Stimulated activated CD8-positive, alpha-beta memory T cell treated with anti-CD3 and anti-CD28 coated beads, Interleukin-15, amount 100 ng/mL, for 4 hours (primary cell): ENCODE results near the gene AMBRA1.

Experiments used
- DNase-seq, 2 donors: peaks; one replicate each; pipeline ENCODE4 v3.0.0-alpha.2; 2020; ENCODE audit warnings: low read depth in 2 of 2

Gene AMBRA1

DNA sequence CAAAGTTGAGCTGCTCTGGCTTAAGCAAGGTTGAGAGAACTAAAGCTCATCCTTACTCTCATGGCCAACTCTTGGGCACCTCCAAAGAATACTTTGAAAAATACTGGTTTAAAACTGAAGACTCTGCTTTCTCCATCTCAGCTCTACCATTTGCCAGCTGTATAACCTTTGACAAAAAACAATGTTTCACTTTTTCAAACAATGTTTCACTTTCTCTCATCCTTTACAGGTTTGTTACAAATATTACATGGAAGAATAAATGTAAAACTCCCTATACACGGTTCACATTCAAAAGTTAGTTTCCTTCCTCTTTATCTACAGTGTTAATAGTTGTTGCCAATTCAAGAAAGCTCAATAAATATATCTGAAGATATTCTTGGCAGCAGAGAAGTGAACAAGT lies 19.2 kb downstream of the AMBRA1 start:
- DNase-seq, result no peak

DNA sequence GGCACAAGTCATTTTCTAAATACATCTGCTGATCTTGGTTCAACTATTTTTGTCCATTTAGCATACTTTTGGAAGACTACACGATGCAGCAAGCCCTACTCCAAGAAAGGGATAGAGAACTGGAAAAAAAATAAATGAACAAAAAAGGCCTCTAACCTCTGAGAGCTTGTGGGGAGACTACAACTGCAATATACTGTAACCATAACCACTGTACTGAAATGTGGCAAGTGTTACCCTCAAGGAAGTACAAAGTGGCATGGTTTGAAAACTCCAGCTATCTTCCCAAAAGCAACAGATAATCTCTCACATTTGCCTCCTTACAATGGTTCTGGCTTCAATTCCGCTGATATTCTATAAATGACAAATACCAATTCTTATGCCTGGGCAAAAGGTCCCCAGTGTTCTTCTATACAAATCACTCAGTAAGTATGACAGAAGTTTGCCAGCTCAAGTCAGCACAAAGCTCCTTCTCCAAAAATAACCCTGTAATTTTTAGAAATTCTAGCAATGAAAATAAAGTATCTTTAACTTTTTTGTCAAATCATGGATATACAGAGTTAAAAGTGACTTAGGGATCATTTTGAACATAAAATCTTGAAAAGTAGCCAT lies 22.9 kb downstream of the AMBRA1 start:
- no peak for DNase-seq

DNA sequence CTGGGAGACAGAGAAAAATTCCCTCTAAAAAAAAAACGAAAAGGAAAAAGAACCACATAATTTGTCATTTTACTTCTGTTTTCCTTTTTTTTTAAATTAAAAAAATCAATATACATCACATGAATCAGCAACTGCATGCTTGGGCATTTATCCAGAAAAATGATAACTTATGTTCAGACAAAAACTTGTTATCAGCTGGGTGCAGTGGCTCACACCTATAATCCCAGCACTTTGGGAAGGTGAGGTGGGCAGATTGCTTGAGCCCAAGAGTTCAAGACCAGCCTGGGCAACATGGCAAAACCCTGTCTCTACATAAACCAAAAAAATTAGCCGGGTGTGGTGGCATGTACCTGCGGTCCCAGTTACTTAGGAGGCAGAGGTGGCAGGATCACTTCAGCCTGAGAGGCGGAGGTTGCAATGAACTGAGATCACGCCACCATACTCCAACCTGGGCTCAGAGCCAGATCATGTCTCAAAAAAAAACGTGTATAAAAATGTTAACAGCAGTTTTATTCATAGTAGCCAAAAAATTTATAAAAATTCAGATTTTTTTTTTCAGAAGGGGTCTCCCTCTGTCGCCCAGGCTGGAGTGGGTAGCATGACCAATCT lies 28.5 kb downstream of the AMBRA1 start:
- no peak for DNase-seq

DNA sequence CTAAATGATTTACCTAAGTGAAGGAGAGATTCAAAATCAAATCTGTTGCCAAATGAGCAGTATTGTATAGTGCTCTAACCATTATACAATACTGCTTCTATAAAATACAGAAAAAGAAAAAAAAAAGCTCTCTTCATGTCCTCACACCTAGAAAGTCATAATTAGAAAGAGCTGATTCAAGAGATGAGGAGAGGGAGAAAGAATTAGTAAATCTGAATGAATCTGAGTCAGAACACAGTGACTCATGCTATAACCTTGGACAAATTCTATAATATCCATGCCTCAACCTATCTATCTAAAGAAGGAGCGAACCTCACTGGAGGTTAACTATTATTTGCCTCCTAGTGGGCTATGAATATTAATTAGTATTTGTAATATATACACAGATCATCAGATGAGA lies 29.4 kb downstream of the AMBRA1 start:
- no peak for DNase-seq

DNA sequence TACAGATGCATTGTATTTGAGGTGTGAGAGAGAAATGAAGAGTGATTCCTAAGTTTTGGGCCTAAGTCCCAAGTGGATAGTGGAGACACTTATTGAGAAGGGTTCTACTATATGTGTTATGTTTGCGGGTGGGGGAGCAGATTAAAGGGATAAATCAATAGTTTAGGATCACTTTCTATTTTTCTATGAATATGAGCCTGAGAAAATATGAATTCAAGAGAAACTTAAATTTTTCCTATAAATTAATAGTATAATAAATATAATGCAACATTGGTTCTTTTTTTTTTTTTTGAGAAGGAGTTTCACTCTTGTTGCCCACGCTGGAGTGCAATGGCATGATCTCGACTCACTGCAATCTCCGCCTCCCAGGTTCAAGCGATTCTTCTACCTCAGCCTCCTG lies 31.3 kb downstream of the AMBRA1 start:
- DNase-seq, result no peak

DNA sequence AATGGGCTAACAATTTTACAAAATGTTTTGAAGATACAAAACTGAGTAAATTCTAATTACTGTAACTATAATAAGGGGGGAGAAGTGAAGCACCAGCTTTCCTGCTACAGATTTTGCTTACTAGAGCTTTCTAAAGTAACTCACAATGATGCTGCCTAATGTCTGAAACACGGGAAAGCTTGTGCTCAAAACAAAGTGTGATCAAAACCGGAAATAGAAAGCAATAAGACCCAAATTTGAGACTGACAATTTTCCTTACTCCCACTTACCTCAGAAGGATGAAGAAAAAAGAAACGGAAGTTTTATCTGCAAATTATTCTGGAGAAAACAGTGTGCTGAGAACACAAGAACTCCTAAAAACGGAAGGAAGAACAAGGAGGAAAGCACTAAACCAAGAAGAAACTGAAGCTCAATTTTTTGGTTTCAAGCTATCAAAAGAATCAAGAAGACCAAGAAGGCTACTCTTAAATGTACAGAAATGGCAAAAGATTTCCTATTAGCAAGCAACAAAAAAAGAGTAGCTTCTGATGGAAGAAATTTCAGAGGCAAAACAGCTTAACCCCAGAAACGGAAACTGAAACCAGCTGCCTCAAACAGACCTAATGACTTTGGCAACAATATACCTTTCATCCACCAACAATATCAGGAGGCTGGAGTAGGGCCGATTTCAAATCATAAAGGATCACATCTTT lies 33.4 kb downstream of the AMBRA1 start:
- DNase-seq, result no peak

DNA sequence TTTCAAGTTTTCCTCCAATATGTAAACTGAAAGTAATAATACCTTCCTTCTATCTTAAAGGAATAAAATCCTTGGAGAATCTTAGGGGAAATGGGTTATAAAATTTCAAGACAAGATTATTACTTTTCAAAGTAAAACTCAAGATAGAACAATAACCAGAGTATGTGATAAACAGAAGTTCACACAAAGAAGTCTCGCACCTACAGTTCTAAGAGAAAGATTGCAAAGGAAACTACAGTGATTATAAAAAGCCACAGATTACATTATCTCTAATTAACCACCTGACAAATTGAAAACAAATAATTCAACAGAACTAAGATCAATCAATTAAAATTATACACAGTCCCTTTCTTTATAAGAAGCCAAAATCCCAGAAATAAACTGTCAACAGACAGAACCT lies 34.0 kb downstream of the AMBRA1 start:
- no peak for DNase-seq

DNA sequence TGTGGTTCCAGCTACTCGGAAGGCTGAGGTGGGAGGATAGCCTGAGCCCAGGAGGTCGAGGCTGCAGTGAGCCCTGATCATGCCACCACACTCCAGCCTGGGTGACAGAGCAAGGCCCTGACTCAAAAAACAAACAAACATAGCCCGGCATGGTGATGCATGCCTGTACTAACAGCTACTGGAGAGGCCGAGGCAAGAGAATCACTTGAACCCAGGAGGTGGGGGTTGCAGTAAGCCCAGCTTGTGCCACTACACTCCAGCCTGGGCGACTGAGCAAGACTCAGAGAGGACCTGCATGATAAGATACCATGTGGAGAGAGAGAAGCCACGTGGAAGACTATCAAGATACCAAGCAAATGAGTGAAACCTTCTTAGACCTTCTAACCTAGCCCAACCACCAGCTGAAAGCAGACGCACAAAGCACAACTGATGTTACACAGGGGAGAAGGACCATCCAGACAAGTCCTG lies 36.1 kb downstream of the AMBRA1 start:
- DNase-seq, result no peak

DNA sequence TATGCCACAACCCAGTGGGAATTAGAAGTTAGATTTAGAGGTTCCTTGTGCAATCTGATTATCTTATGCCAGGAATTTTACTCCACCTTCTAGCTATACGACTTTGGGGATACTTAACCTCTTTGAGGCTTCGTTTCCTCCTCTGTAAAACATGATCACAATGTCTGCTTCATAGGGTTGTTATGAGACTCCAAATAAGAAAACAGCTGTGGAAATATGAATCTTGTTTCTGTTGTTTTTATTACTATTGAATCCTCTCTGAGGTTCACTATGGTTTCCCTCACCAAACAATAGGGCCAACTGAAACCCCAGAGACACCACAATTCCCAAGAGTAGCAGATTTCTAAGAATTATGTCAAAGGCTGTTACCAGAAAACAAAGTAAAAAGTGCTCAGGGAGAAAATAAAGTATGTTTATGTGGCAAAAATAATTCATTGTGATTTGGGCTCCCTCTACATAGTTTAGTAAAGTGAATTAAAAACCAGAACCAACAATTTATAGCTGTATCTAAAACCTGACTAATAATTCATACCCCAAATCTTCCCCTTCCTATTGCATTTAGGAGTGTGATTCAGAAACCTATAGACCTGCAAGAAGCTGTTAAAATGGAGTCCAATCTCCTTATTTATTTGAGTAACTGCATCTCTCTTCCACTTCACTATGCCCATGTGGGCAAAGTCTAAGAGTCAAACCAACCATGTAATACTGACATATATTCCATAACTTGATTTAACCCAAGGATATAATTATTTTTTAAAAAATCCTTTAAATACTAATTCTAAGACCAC lies 38.4 kb downstream of the AMBRA1 start:
- DNase-seq, result no peak

DNA sequence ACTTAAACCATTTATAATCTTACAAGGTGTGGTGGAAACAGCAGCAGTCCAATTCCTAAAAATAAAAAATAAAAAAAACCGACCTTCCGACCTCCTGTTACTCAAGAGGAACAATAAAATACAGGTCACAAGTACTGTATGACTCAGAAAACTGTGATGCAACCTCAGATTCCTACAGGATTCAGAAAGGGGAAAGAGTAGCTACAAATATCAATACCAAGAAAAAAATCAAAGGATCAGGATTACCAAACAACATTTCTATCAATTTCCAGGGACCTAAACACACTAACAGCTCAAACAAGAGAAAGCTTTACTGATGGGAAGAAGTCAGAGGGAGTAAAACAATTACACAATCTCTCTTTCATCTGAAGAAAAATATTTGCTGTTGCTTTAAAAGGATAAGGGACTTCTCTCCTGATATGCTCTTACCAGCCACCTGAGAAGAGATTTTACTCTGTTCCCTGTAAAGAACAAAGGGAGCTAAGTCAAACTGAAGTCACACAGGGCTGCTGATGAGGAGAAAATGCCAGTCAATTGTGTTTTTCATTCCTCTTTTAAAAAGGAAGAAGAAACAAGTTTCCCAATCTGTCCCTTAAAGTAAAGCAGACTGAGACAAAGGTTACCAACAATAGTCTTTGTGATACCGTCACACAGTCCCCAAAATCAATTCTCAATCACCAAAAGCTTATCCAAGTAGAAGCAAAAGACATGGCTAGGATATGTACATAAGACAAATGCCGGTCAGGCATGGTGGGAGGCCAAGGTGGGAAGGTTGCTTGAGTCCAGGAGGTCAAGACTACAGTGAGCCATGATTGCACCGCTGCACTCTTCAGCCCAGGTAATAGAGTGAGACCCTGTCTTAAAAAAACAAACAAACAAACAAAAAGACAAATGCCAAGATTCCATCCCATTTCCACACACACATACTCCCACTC lies 39.3 kb downstream of the AMBRA1 start:
- no peak for DNase-seq

DNA sequence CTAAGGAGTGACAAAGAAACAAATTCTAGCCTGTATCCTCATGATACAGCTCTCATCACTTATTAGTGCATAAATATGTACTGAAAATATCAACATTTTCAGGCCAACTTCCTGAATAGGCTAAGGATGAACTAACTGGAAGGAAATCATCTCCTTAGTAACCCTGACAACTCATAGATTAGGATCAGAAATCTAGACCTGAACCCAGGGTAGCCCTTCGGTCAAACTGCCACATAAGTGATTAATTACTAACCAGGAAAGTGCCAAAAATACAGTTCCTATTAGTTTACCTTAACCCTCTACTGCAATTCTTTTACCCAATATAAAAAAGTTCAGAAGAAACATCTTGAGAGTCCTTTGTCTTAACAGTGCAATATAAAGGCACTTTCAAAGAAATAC lies 40.0 kb downstream of the AMBRA1 start:
- DNase-seq, result no peak

DNA sequence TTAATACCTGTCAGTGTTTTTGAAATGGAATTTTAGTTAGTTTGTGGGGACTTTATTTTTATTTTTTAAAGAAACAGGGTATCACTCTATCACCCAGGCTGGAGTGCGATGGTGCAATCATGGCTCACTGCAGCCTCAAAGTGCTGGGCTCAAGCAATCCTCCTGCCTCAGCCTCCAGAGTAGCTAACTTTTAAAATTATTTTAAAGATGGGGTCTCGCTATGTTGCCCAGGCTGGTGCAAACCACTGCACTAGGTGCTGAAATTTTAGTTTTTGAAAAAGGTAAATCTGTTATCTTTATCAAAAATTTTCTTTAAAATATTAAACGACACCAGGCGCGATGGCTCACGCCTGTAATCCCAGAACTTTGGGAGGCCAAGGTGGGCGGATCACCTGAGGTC lies 42.6 kb downstream of the AMBRA1 start:
- DNase-seq, result no peak

DNA sequence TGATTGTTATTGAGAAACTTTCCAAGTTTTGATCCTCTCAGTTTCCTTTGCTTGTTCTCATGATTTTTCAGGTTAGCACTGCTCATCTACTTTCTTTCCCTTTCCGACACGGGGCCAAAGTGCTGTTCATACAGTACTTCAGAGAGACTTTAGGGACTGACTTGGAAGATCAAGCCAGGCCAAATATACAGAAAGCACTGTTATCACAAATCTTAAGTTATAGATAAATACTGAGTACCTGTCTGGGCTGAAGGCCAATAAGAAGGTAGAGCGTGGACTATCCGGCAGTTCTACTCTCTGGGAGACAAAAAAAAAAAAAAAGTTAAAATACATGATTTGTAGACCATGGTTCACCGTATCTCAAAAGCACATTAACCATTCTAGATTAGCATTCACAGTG lies 46.2 kb downstream of the AMBRA1 start:
- DNase-seq, result no peak

DNA sequence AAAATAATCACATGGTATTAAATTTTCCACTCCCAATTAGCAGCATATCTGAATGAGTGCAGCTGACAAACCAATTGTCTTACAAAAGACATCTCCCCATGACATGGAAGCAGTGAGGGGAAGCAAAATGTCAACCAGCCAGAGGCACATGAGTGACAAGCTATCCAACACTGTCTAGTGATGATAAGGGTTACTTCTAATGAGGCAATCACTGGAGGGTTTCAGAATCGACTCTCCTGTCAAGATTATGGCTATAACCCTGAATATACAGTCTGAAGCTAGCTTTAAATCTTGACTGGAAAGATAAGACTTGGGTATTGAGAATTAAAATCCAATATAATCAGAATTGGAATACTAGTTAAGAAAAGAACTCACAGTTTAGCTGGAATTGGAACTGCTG lies 50.3 kb downstream of the AMBRA1 start:
- no peak for DNase-seq

DNA sequence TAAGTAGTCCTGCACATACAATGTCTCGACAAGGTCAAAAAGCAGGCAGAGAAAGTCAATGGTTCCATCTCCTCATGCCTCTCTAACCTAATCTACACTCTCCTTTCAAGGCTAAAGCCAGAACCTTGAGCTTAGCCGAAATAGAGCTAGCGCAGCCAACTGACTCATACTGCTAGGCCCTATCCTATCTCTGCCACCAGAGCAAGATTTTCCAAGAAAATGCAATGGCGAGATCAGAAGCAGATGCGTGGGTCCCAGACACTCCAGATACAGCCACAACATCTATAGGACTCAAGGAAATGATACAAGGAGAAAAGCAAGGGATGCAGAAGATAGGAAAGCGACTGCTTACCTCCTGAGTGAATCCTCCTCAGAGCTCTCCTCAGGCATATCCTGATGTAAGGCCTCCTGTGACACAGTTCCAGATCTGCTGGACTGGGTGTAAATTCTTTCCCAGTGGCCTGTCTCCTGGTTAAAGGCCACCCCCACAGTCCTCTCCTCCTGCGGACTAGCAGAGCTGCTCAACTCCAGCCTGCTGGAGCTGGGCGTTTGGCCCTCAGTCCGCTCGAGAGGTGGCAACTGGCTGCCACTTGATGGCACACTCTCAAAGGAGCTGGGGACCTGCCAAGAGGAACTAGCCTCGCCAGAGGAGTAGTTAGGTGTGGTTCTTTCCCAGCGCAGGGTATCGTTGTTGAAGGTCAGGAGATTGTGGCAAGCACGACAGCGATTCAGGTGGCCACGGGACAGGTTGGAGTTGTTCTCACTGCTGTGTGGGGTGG lies 52.0 kb downstream of the AMBRA1 start:
- DNase-seq, result no peak

DNA sequence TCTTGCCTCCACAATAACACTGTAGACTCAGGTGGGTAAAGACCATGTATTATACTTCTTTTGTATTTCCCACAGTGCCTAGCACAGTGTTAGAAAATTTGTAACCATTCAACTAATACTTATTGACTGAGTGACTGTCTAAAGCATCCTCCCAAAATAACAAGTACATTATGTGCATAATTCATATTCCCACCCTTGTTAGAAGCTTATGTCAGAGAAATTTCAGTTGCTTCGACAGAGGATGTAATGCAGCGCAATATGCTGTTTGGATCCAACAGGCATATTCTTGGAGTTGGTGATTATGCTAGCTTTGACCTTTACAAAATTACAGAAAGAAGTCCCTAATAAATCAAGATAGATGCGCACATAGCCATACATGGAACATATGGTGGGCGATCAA lies 53.0 kb downstream of the AMBRA1 start:
- DNase-seq, result no peak

DNA sequence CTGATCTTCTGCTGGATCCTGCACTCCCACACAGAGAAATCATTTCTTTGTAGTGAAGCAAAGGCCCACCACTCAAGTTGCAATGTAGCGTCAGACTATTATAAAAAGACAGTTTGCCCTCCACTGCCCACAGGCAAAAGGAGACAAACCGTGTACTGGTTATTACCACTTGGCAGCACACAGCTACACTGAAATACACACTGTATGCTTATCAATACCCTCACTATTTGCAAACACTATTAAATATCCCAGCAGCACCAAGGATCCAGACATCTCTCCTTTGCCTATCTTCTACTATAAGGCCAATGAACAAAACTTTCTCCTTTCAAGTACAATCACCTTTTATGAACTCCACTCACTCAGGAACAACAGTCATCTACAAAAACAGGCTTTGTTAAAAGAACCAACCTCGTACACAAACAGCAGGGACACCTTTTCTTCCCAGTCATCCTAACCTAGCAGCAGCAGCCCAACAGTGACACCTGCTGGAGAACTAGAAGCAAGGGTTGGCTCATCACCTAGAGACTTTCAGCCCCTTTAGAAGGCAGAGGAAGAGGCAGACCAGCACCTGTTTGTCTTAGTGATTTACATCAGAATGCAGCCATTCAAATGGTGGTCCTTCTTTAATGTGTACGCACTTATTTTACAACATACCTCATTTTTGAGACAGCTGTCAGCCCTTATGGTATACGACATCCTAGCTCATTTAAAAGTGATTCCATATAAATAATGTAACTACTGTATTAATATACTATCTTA lies 56.1 kb downstream of the AMBRA1 start:
- peak in 1 of 2 donors; percentile 11 for DNase-seq

DNA sequence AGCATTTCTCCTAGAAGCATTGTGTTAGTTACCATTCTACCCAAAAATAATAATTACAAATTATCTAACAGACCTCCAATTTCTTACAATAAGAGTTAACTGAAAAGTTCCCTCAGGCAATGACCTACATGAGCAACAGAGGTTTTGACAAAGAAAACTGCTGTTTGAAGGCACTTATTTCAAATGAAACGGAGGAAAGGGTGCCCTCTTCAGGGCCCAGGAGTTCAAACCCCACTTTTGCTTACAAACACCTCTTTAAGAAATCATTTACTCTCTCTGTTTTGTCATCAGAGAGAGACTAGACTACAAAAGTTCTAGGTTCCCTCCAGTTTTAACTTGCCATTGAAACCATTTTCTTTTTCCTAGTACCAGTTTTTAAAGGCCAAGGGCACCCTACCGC lies 56.7 kb downstream of the AMBRA1 start:
- no peak for DNase-seq

DNA sequence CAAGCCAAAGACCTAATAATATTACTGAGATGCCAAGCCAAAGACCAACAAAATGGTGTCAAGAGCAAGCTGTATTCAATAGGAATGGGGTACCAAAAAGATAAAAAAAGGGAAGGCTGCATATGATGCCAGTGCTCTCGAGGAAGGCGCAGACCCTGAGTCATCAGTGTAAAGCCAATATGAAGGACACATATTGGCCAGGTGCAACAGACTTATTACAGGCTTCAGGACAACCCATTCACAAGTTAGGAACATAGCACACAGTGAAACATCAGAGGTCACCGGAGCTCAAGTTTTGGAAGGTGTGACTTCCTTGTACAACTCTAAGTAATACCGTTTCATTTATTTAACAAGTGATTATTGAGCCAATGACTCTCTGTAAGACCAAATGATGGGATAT lies 58.1 kb downstream of the AMBRA1 start:
- no peak for DNase-seq

DNA sequence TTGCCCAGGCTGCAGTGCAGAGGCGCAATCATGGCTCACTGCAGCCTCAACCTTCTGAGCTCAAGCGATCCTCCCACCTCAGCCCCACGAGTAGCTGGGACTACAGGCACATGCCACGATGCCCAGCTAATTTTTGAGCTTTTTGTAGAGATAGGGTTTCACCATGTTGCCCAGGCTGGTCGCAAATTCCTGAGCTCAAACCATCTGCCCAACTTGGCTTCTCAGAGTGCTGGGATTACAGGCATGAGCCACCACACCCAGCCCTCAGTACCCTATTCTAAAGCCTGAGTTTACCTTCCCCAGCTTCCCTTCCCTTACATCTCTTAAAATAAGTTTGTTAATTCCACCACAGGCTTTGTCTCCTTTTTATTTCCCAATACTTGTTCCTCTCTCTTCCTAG lies 59.1 kb downstream of the AMBRA1 start:
- DNase-seq, result no peak
